NCI-H446 treated with DMSO at 0.1 percent for 48 hours (cell line): ENCODE measurements around the gene CHL1.

Experiments
- DNase-seq: peaks from one replicate; lab custom pipeline; 2025; lab: John Stamatoyannopoulos, UW

Gene CHL1

DNA sequence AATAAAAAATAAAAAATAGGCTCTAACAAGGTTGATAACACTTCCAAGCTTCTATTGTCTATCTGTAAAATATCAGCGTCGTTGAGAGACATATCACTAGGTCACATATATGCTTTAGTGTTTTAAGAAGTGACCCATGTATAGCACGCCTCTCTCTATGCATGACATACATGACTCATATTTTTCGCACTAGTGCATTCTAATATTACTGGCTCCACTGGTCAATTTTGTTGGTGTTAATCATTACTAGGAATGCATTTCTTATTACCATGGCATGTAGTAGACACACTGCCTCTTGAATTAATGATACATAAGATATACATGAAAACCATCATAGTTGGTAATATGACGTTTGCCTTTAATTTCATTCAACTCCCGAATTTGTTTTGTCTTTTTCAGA is 203.1 kb downstream of the CHL1 start:
- no peak for DNase-seq

DNA sequence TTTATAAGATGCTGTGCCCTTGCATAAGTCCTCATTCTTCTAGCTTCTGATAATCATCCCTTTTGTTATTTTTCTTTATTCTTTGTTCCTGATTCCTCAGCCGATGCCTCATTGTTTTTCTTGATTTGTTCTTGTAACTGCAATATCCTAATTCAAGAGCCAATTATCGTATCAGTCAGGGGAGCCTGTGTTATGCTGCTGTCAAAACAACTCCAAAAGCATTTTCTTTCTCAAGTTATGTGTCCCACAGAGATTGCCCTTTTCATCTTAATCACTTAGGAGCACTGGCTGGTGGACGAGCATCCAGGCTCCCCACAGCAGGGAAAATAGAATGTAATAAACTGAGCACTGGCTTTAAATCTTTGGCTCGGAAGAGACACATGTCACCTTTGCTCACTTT is 207.3 kb downstream of the CHL1 start:
- no peak for DNase-seq

DNA sequence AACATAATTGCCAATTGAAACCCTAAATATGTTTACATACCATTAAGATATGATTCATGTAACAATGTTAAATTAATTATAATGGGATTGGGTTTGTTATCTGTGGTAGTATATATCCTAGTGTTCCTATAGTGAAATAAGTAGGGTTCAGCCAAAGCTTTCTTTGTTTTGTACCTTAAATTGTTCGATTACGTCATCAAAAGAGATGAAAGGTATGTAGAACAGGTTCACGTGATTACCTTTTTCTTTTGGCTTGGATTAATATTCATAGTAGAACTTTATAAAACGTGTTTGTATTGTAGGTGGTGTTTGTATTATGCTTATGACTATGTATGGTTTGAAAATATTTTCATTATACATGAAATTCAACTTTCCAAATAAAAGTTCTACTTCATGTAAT is 212.4 kb downstream of the CHL1 start:
- DNase-seq = no peak

DNA sequence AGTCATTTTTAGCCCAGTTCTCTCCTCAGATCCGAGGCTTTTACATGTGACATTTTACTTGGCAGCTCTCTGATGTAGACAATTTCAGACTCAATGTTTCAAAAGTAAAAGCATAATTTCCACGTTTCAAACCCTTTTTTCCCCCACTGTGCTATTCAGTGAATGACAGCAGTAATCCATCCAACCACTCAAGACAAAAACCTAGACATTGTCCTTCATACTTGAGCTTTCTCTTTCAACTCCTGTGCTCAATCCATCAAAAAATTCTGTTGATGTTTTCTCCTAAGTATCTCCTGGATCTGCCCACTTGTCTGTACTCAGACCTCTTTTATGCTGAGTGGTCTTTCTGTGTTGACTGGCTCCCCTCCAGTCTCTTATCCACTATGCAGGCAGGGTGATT is 214.7 kb downstream of the CHL1 start:
- no peak for DNase-seq

DNA sequence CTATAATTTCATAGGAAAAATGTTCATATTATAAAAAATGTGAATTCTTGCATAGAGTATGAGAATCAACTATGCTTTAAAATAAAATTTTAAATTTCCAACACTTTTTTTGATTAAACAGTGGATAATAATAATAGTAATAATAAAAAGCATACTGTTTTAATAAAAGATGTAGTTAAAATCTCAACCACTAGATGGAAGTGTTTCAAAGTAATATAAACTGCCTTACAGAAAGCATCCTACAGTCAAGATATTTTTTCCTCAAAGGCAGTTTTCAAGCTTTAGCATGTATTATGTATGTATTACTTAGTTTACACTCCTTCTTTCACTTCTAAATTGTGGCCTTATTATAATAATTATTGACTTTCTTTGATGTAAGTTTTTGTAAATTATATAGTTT is 217.5 kb downstream of the CHL1 start:
- DNase-seq = no peak

DNA sequence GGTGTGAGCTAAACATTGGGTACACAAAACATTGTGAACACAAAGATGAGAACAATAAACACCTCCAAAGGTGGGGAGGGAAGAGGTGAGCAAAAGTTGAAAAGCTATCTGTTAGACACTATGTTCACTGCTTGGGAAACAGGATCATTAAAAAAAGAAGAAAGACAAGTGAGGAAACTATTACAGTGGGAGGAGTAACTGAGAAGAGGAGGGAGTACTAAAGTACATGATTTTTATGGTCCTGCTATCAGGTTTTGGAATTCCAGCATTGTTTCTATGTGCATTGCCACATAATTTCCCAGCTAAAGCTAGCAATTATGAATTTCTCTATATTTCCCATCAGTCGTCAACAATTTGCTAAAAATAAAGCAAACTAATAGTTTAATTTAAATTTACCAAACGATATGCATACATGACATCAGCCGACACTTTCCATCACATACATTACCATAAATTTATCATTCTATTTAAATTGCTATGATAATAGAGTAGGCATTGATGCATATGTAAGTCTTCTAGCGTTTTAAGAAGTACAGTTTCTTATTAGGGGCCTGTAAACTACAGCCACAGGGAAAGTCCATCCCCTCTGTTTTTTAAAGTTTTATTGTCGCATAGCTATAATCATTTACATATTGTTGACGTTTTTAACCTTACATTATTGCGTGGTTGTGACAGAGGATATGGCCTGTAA is 221.8 kb downstream of the CHL1 start:
- no peak for DNase-seq

DNA sequence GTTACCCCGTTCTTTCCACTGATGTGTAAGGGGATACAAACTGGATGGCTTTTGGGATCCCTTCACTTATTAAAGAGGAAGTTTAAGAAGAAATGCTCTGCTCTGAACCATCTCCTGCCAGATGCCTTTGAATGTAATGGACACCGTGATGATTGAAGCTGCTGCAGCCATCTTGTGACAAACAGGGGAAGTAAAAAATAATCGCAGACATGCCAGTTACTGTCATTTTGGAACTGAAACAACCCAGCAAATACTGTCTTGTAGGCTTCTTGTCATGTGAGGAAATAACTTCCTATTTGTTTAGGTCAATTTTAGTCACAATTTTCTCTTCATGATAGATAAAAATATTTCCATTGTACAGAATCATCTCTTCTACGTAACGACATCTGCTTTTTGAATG is 224.0 kb downstream of the CHL1 start:
- DNase-seq = no peak

DNA sequence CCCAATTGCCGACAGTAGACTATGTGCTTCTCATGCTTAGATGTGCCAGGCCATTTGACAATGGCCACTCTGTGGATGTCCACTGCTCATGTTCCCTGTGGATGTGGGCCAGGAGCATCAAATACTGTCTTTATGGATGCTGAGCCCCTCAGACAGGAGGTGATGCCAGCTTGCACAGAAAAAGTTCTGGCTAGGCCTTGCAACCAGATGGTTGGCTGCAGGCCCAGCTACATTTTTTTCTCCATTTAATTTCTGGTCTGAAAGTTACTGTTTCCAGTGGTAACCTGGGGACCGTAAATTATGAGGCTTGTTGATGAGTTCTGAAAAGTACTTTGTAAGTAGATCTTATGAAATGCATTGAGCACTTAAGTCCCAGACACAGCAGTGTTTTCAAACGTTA is 228.5 kb downstream of the CHL1 start:
- peak; percentile 31 for DNase-seq

DNA sequence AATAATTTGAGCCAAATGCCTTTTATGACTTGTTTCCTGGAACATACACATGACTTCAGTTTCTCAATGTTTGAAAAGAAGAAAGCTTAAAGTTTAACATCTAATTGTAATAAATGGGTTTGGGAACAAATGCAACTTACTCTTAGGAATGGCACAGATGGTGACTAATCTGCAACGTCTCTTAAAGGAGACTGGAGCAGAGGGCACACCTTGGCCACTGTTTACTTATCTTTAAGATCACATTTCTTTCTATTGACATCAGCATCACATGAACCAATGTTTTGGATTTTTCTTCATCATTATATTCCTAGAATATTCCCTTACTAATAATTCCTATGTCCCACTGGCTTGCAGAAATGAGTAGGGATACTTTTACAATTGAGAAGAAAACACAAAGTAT is 229.5 kb downstream of the CHL1 start:
- no peak for DNase-seq

DNA sequence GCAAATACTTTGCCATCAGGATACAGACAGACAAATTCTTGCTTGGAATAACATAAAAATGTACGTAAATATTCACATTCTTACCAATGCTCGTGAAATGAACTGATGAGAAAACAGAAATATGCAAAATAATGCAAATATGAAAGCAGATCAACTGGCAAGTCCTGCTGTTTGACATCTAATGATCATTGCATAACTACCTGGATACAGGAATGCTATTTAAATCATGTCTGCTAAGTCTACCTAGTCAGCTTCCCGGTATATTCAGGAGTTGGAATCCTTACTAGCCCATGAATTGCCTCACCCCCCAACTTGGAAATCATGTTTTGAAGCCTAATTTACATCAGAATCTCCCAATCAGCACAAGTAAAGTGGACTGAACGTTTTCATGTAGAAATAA is 230.6 kb downstream of the CHL1 start:
- no peak for DNase-seq

DNA sequence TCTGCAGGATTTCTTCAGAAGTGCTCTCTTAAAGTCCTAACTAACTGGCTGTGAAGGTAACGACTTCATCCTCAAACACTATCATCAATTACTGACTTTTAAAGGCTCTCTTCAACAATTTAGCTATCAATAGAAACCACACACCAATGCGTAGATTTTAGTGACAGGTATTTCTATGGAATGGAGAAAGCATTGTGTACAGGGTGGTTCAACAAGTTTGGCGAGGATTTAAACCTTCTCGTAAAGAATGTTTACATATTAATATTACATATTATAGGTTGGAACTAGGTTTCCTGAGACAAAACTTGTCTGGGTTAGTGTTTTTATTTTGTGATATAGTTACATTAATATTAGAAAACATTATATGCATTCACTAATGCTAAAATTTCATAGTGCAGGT is 233.6 kb downstream of the CHL1 start:
- no peak for DNase-seq

DNA sequence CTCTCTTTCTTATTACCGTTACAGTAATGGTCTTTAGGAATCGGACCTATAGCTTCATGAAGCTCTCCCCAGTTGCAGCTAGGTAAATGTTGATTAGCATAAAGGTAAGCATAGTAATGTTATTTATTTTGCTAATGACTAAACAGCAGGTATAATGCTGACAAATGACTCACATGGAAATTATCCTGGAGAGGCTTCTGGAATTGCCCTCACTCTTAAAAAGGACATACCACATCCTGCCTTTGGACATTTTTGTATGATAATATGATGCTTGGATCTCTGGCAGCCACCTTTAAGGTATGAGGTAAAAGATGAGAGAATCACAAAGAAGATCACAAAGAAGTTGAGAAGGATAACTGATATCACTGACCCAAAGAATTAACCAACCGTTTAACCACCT is 238.6 kb downstream of the CHL1 start:
- DNase-seq = no peak

DNA sequence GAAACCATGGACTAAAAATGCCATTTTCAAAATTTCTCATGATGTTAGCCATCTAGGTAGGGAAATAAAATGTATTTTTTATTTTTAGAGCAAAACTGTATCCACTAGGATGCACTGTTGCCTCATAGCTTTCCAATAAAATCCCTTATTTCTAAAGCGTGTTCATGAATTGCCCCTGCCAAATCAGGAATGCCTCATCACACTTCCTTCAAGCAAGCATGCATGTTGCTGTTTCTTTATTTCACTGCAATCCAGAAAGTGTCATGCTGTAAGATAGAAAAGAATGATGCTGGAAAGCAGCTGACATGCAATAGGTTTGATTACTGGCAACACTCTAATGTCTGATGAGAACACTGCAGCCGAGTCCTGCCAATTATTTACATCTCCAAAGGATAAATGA is 239.5 kb downstream of the CHL1 start:
- DNase-seq = no peak

DNA sequence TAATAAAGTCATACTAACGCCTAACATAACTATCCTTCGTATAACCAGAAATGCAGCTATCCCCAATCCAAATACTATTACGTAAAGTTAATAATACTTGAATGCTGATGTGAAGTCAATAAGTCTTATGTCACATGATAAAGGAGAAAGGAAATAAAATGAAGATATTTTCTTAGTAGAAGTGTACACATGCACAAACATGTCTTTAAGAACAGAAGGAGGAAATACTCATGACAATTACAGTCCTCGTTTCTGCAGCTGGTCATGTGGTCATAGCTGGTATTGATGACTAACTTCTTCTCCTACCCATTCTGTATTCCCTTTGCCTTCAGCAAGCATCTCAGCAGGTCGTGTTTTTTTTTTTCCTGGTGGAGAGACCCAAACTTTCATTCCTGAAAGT is 244.3 kb downstream of the CHL1 start:
- DNase-seq = no peak

DNA sequence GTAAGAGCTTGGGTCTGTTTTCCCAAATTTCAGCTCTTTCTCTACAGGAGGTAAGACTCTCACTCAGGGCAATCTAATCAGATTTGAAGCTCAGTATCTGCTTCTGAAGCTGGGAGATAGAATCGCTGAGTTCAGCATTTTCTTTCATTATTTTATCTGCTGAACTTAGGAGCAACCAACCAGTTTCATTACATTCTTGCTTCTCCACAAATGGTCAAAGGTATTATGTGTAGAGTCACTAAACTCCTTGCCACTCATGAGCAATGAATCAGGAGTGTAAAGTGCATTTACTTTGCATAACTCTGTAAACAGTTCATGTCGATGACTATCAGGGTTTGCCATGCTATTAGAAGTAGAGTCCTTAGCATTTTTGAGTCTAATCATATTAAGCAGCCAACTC is 249.4 kb downstream of the CHL1 start:
- DNase-seq = no peak

DNA sequence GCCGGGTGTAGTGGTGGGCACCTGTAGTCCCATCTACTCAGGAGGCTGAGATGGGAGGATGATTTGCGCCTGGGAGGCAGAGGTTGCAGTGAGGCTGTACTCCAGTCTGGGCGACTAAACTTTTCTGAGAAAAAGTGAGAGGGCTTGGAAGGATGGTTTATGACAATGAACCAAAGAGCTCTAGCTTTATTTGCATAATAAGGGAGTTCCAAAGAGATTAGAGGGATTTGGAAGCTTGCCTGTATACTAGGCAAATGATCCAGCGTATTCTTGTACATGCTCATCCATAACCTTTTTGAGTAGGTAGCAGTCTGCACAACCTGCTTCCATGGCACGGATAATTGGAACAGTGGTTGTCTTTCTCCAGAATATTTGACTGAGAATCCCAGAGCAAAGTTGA is 251.1 kb downstream of the CHL1 start:
- no peak for DNase-seq

DNA sequence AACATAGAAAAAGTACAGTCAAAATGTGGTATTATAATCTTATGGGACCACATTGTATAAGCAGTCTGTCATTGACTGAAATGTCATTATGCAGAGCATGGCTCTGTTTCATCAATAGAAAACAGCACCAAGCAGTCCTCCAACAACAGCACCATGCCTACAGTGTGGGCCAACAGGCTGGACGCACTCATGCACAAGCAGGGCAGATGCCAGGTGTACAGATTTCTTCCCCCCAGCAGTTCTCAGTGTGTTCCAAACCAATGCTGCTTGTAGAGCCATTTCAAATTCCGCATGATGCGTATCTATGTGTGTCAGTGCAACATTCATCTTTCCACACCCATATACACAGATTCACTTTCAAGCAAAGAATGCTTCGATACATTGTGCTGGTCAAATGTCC is 253.1 kb downstream of the CHL1 start:
- no peak for DNase-seq

DNA sequence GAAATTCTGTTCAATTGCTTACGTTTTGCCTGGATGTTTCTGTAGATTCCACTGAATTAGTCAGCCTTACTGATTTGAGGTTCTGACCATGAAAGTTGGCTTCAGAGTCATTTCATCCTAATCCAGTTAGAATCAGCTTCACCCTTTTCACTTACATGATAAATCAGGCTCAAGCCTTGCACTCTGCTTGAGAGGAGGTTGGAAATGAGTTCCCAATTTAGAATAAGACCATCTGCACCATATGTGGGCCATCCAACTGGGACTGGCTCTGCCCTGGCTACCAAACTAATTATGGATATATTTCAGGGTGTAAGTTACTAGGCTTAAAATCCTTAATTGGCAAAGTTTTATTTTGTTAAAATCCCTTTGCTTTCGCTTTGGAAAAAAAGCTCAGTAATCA is 255.7 kb downstream of the CHL1 start:
- no peak for DNase-seq

DNA sequence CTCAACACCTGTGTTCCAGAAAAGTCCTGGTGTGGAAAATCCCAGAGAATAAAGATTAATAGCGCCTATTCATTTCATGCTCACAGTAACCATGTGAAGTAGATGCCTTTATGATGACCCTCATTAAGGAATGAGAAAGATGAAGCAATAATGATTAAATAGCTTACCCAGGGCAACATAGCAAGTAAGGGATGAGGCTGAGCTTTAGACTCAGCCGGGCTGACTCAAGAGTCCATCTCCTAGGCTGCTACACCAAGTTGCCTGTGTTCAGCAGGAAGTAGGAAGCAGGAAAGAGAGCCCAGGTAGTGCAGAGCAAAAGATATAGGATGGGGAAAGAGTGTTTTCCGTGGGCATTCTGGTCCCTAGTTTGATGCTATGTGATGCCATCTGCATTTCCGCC is 256.5 kb downstream of the CHL1 start:
- DNase-seq = no peak

DNA sequence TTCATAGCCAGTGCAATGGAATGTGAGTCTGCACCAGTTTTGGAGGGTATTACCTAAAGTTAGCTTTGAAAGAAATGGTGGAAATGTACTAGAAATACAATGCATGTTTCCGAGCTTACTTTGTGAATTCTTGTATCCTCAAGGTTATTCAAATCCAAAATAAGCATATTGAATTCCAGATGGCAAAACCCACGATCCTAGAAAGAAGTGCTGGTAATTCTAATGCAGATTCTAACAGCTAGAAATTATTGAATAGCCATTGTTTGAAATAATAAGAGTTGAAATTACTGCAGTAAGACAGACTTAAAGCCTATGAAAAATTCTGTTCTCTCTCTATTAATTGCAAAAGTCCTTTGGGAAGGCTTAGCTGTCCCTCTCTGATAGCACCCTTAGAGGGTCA is 258.4 kb downstream of the CHL1 start:
- no peak for DNase-seq

DNA sequence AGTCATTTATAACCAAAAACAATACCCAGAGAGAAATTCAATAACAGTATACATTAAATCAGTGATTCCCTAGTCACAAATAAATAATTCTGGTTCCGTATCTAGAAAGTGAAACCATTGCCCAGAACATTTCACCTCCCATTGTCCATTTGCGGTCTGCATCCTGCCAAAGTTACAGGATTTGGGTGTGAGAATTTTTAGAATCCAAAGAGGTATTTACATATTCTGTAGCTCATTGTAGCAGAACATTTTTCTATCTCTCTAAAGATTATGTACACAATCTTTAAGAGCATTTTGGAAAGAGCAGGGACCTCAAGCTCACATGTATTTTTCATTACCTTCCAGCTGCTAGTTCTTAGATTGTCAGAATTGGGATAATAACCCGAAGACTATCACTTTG is 261.6 kb downstream of the CHL1 start:
- no peak for DNase-seq

DNA sequence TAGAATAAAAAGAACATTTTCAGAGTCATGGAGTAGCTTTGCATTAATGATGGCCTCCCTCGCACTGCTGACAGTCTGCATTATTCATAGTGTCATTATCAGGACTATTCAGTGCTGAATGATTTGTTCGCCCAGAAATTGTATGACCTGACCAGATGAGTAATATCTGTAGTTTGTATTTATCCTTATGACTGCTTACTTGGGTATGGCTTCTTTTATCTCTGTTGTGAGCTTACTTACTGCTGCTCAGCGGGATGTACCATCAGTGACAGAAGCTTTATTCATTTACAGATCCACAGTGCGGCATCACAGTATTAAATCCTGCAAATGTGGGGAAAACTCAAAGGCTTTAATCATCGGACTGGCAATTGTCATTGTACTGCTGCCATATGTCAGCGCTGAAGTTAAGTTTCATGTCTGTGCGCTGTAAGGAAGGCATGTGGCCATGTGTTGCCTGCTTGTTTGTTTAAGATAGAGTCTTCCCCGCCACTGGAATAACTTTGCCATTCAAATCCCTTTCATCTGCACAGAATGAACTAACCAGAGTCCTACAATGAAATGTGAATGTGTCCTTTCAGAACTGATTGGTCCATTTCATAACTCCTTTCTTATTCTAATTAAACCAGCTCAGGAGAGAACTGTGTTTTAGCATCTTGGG is 262.2 kb downstream of the CHL1 start:
- DNase-seq = no peak
